Adrenal gland (tissue), 5 donors: ENCODE data around the gene SMARCD2.

Experiments used
- POLR2A ChIP-seq, 2 donors: fragments of 450-650 bp; IDR thresholded peaks; one replicate each; pipeline ENCODE4 v1.6.1; 2017; ENCODE audit warnings: antibody characterized with exemption in 2 of 2, mild to moderate bottlenecking in 2 of 2, moderate library complexity in 1 of 2
- TF ChIP-seq, protein P1 (sequence below), 6 experiments: fragments of 450-650 bp in 4 of 6; fragments of 200-600 bp in 2 of 6; sonication (generic) in 1 of 6; IDR thresholded peaks; 1 replicate in 5 of 6; 2 replicates in 1 of 6; pipeline versions ENCODE4 v1.5.1 to v1.8.0; 2016 to 2021; ENCODE audit warnings: antibody characterized with exemption in 6 of 6, mild to moderate bottlenecking in 2 of 6, moderate library complexity in 1 of 6
- donor health status: DM: no; HTN: no; CAD: no.

DNA sequence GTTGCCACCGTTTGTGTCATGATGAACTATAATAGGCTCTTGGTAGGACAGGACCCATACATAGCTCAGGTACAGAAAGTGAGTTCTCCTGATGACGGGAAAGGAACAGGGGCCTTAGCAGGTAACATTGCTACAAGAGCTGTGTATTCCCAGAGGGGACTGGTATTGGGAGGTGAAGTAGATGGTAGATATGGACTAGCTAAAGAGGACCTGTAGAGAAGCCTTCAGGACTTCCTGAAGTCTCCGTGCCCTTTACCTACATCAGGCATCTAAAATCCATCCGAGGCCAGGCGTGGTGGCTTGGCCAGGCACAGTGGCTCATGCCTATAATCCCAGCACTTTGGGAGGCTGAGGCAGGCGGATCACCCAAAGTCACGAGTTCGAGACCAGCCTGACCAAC, 12.7 kb upstream of the SMARCD2 start:
- TF ChIP-seq, protein P1, sequence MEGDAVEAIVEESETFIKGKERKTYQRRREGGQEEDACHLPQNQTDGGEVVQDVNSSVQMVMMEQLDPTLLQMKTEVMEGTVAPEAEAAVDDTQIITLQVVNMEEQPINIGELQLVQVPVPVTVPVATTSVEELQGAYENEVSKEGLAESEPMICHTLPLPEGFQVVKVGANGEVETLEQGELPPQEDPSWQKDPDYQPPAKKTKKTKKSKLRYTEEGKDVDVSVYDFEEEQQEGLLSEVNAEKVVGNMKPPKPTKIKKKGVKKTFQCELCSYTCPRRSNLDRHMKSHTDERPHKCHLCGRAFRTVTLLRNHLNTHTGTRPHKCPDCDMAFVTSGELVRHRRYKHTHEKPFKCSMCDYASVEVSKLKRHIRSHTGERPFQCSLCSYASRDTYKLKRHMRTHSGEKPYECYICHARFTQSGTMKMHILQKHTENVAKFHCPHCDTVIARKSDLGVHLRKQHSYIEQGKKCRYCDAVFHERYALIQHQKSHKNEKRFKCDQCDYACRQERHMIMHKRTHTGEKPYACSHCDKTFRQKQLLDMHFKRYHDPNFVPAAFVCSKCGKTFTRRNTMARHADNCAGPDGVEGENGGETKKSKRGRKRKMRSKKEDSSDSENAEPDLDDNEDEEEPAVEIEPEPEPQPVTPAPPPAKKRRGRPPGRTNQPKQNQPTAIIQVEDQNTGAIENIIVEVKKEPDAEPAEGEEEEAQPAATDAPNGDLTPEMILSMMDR (IDR thresholded peaks at IDR 0.05): no peak
- TF ChIP-seq POLR2A (IDR thresholded peaks at IDR 0.05): no peak
